ENCODE results near the gene NXF2B.

DNA sequence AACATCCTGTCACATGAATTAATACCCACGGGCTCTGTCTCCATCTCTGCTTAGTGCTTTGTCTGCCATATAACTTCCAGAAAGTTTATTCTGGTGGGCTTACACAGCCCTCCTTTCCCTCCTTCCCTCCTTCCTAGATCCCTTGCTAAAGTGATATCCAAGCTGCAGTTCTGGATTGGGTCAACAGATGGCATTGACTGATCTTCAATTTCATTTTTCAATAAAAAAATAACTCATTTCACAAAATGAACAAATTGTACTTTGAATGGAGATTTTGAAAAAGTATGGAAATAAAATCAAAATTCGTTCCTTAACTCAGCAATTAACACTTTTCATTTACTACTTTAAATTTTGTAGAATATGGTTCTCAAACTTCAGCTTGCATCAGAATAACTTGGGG is 97.9 kb downstream of the NXF2B start:
- TF ChIP-seq CTCF (IDR thresholded peaks at IDR 0.05; ENCODE audit: low read depth, low read length, poor library complexity, severe bottlenecking) (no peak), EZH2phosphoT487 (IDR thresholded peaks at IDR 0.05; ENCODE audit: borderline replicate concordance, low read length) (no peak)

Measured in DOHH2 (cell line).